CD4-positive, alpha-beta memory T cell (primary cell): ENCODE results near the gene ANO10. TPM values are rescaled to one million over a fixed set of nuclear protein-coding genes. Genes with fewer than 3 reads are reported as not detected.
"Not testable (repeated sequence)": the region's sequence is repeated elsewhere in the genome, so short reads cannot be mapped to it uniquely, and the experiment has no call there.

Experiments
- CTCF ChIA-PET: fragments of 350-600 bp; sonication (Branson Sonifier 250); formaldehyde crosslinking; loops from one replicate; lab custom pipeline; 2021; ENCODE audit warnings: inconsistent platforms; ENCODE audit not compliant: partially characterized antibody; lab: Charles Lee
- POLR2A ChIA-PET: fragments of 350-600 bp; sonication (Branson Sonifier 250); formaldehyde crosslinking; loops from one replicate; lab custom pipeline; 2021; ENCODE audit not compliant: partially characterized antibody; lab: Charles Lee
- DNase-seq, 5 donors: peaks; one replicate each; pipeline versions ENCODE4 v3.0.0 to v3.0.0-alpha.2; 2020 to 2022; ENCODE audit warnings: mixed read lengths in 1 of 5
- H3K27ac ChIP-seq: one replicate; pipeline ENCODE4 v1.7.0; 2013; ENCODE audit warnings: low read depth, low read length
- H3K27me3 ChIP-seq: 2 replicates; pipeline ENCODE4 v1.7.0; 2013; ENCODE audit warnings: mild to moderate bottlenecking, low read length, moderate library complexity; ENCODE audit not compliant: insufficient read depth
- H3K36me3 ChIP-seq: 2 replicates; pipeline ENCODE4 v1.7.0; 2013; ENCODE audit warnings: mild to moderate bottlenecking, low read length, moderate library complexity; ENCODE audit not compliant: insufficient read depth
- H3K4me1 ChIP-seq: 2 replicates; pipeline ENCODE4 v1.7.0; 2013; ENCODE audit warnings: mild to moderate bottlenecking, low read length, moderate library complexity; ENCODE audit not compliant: insufficient read depth
- H3K4me3 ChIP-seq, 2 donors: one replicate each; pipeline ENCODE4 v1.7.0; 2013; ENCODE audit warnings: low read length in 2 of 2, mild to moderate bottlenecking in 1 of 2
- H3K9me3 ChIP-seq, 2 donors: one replicate each; pipeline ENCODE4 v1.7.0; 2013; ENCODE audit warnings: low read length in 2 of 2, control low read depth in 1 of 2; ENCODE audit not compliant: control insufficient read depth in 1 of 2
- H3K27ac Mint-ChIP-seq, 7 donors: one replicate each; pipeline ENCODE4 v1.8.0; 2020 to 2021; ENCODE audit warnings: mixed read lengths in 7 of 7, mild to moderate bottlenecking in 6 of 7, inconsistent platforms in 3 of 7, moderate library complexity in 3 of 7
- H3K27me3 Mint-ChIP-seq, 2 donors: one replicate each; pipeline ENCODE4 v1.8.0; 2020 to 2021; ENCODE audit warnings: mixed read lengths in 2 of 2
- H3K36me3 Mint-ChIP-seq, 2 donors: one replicate each; pipeline ENCODE4 v1.8.0; 2020 to 2021; ENCODE audit warnings: mixed read lengths in 2 of 2, inconsistent platforms in 1 of 2, mild to moderate bottlenecking in 1 of 2
- H3K4me1 Mint-ChIP-seq, 4 donors: one replicate each; pipeline ENCODE4 v1.8.0; 2020 to 2021; ENCODE audit warnings: mixed read lengths in 4 of 4, mild to moderate bottlenecking in 1 of 4
- H3K4me3 Mint-ChIP-seq, 8 donors: one replicate each; pipeline ENCODE4 v1.8.0; 2020 to 2021; ENCODE audit warnings: mixed read lengths in 8 of 8, mild to moderate bottlenecking in 7 of 8, moderate library complexity in 6 of 8, inconsistent platforms in 3 of 8
- H3K9me3 Mint-ChIP-seq, 8 donors: one replicate each; pipeline ENCODE4 v1.8.0; 2020 to 2021; ENCODE audit warnings: mixed read lengths in 8 of 8, mild to moderate bottlenecking in 5 of 8, inconsistent platforms in 3 of 8, moderate library complexity in 1 of 8
- intact Hi-C: fragments of 100-400 bp; cut with micrococcal nuclease; formaldehyde crosslinking; loops from one replicate; pipeline ENCODE4 v1.15.1; 2023
- polyA plus RNA-seq, 2 donors: library from polyadenylated mRNA; unstranded; fragments of 300-500 nt; fragmentation: Illumina TruSeq; gene quantifications; one replicate each; pipeline ENCODE4 v1.2.3, GENCODE V29; 2021
- total RNA-seq, 2 experiments: library from RNA; stranded (reverse); gene quantifications; one replicate each; pipeline ENCODE4 v1.2.3, GENCODE V29; 2021

Gene ANO10
- total and polyA plus RNA-seq, 4 experiments from 2014 or later = 8.6 to 9.9 (median 9.6) TPM

DNA sequence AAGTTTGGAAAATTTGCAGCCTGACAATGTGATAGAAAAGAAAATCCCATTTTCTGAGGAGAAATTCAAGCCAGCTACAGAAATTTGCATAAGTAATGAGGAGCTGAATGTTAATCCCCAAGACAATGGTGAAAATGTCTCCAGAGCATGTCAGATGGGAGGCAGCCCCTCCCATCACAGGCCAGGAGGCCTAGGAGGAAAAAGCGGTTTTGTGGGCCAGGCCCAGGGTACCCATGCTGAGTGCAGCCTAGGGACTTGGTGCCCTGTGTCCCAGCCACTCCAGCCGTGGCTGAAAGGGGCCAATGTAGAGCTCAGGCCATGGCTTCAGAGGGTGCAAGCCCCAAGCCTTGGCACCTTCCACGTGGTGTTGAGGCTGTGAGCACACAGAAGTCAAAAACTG lies 159.2 kb downstream of the ANO10 start:
- not testable (repeated sequence) for H3K27ac Mint-ChIP-seq
- CTCF ChIA-PET = interaction anchor here (1.2 to 1.3 kb wide), 3 partner anchors 15 to 85 kb away, joined by 3 to 4 read pairs (median 4); no protein-coding TSS in a partner anchor

DNA sequence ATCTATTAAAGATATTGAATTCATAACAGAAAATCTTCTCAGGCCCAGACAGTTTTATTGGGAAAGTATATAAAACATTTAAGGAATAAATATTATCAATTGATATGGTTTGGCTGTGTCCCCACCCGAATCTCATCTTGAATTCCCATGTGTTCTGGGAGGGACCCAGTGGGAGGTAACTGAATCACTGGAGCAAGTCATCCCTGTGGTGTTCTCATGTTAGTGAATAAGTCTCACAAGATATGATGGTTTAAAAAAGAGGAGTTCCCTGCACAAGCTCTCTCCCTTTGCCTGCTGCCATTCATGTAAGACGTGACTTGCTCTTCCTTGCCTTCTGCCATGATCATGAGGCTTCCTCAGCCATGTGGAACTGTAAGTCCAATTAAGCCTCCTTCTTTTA lies 160.5 kb downstream of the ANO10 start:
- Mint-ChIP-seq H3K9me3 (peaks cover 0 to 16% (median 3%) of the 10 kb centered on the region in 8 donors), H3K27ac (no peak overlapping the region), H3K4me1 (peaks cover 3 to 10% (median 6%) of the 10 kb centered on the region in 4 donors), H3K36me3 (peaks cover 0 to 32% of the 10 kb centered on the region in 2 donors), H3K4me3 (no peak overlapping the region), H3K27me3 (no peaks in the 10 kb centered on the region)
- Histone ChIP-seq H3K27me3 (no peaks in the 10 kb centered on the region), H3K4me1 (no peaks in the 10 kb centered on the region), H3K9me3 (no peaks in the 10 kb centered on the region), H3K36me3 (no peaks in the 10 kb centered on the region), H3K4me3 (no peak overlapping the region), H3K27ac (no peak overlapping the region)
- intact Hi-C loops = no loop called here
- CTCF ChIA-PET = no interaction called here
- POLR2A ChIA-PET = no interaction called here
- DNase-seq = no peak

More for the DNA sequence above, 159.2 kb downstream of the ANO10 start:
- H3K4me1 Mint-ChIP-seq, H3K36me3 ChIP-seq, H3K27ac ChIP-seq, H3K27me3 ChIP-seq, DNase-seq, POLR2A ChIA-PET, H3K9me3 ChIP-seq, H3K4me3 Mint-ChIP-seq, H3K27me3 Mint-ChIP-seq, H3K4me1 ChIP-seq, H3K4me3 ChIP-seq, intact Hi-C loops: not testable (repeated sequence)
- Mint-ChIP-seq H3K9me3 (peaks cover 0 to 16% (median 3%) of the 10 kb centered on the region in 8 donors), H3K36me3 (peaks cover 0 to 32% of the 10 kb centered on the region in 2 donors)

DNA sequence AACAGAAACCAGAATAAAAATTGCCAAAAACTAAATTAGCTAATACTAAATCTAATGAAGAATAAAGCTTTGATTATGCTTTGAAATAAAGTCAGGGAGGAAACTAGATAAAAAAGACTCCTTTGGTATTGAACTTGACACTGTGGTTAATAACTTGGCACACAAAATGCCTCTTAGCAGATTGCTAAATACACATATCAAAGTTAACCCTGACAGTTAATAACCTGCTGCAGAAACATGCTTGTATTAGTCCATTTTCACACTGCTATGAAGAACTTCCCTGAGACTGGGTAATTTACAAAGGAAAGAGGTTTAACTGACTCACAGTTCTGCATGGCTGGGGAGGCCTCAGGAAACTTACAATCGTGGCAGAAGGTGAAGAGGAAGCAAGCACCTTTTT lies 164.8 kb downstream of the ANO10 start:
- H3K27me3 ChIP-seq, H3K27ac ChIP-seq, DNase-seq, H3K27me3 Mint-ChIP-seq, H3K9me3 ChIP-seq, H3K4me3 ChIP-seq, H3K4me1 ChIP-seq, H3K4me3 Mint-ChIP-seq, H3K9me3 Mint-ChIP-seq, H3K36me3 ChIP-seq, intact Hi-C loops: not testable (repeated sequence)
- POLR2A ChIA-PET = interaction anchor here (1.0 kb wide), 1 partner anchor 68 kb away, joined by 3 read pairs; no protein-coding TSS in a partner anchor
- peaks cover 3 to 10% (median 6%) of the 10 kb centered on the region in 4 donors for H3K4me1 Mint-ChIP-seq
- CTCF ChIA-PET = interaction anchor here (1.7 kb wide), 1 partner anchor 27 kb away, joined by 4 read pairs; no protein-coding TSS in a partner anchor
- H3K27ac Mint-ChIP-seq = peak overlapping the region in 3 of 7 donors; percentile 25 to 51 (median 37)
- H3K36me3 Mint-ChIP-seq = peaks cover 0 to 20% of the 10 kb centered on the region in 2 donors

DNA sequence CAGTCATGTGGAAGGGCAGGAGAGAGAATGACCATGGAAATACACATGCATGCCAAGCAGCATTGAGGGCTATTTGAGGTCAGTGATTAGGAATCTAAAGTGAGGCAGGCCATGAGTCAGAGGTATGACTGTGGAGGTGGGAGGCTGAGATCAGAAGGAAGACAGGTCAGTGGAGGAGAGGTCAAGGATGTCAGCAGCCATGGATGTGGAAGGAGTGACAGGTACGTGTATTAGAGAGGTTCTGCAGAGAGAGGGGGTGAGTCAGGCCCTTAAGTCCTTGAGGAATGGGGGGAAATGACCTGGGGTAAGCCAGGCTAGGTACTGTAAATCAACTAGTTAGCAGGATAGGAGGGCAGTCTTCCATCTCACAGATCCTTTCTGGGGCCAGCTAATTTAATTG lies 166.6 kb downstream of the ANO10 start:
- no peak overlapping the region for H3K27ac ChIP-seq
- Mint-ChIP-seq H3K4me1 (peaks cover 3 to 10% (median 6%) of the 10 kb centered on the region in 4 donors), H3K27ac (no peak overlapping the region), H3K27me3 (no peaks in the 10 kb centered on the region), H3K9me3 (no peaks in the 10 kb centered on the region), H3K4me3 (no peak overlapping the region), H3K36me3 (peaks cover 0 to 9% of the 10 kb centered on the region in 2 donors)
- POLR2A ChIA-PET = no interaction called here
- H3K4me1 ChIP-seq = no peaks in the 10 kb centered on the region
- no peaks in the 10 kb centered on the region for H3K9me3 ChIP-seq
- no peak overlapping the region for H3K4me3 ChIP-seq
- H3K27me3 ChIP-seq = no peaks in the 10 kb centered on the region
- intact Hi-C loops = no loop called here
- CTCF ChIA-PET = no interaction called here
- H3K36me3 ChIP-seq = no peaks in the 10 kb centered on the region
- no peak for DNase-seq

DNA sequence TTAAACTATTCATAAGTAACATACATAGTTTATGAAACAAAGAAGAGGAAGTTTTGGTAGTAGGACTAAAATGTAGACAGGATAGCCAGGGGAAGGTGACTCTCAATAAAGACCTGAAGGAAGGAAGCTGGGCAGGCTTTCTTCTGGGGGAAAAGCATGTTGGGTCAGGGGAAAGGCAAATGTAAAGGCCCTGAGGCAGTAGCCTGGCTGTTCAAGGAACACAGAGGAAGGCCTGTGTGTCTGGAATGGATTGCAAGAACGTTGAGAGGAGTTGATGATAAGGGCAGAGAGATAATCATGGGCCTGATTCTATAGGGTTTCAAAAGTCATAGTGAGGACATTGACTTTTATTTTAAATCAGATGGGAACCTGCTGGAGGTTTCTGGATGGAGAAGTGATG lies 167.8 kb downstream of the ANO10 start:
- Mint-ChIP-seq H3K4me1 (peaks cover 3 to 10% (median 6%) of the 10 kb centered on the region in 4 donors), H3K9me3 (no peaks in the 10 kb centered on the region), H3K4me3 (no peak overlapping the region), H3K27ac (no peak overlapping the region), H3K27me3 (no peaks in the 10 kb centered on the region), H3K36me3 (no peaks in the 10 kb centered on the region)
- no peak for DNase-seq
- ChIA-PET POLR2A (no interaction called here), CTCF (no interaction called here)
- intact Hi-C loops = no loop called here
- Histone ChIP-seq H3K4me1 (no peaks in the 10 kb centered on the region), H3K9me3 (no peaks in the 10 kb centered on the region), H3K4me3 (no peak overlapping the region), H3K27ac (no peak overlapping the region), H3K27me3 (no peaks in the 10 kb centered on the region), H3K36me3 (no peaks in the 10 kb centered on the region)

DNA sequence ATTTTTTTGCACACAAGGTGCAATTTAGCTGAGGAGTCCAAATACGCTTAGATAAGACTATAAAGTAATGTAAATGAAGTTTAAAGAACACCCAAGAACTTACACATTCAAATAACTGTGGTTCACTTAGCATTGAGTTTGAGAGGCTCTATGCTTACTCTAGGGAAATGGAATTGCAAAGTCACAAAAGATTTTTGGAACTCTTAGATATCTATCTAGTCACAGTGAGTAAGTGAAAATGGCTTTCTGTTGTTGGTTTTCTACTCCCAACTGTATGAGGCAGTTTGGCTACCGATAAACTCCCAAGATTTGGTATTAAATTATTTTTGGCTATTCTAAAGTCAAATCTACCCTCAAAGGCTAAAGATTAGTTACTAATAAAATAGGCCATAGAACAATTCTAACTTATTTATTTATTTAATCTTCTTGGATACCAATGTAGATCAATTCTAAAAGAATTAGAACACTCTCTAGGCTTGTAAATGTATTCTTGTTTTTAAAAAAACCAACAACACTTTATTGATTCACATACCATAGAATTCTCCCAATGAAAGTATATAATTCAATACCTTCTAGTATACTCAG lies 170.0 kb downstream of the ANO10 start:
- Histone ChIP-seq H3K36me3 (no peaks in the 10 kb centered on the region), H3K4me3 (no peak overlapping the region), H3K27me3 (no peaks in the 10 kb centered on the region), H3K4me1 (no peaks in the 10 kb centered on the region), H3K9me3 (no peaks in the 10 kb centered on the region), H3K27ac (no peak overlapping the region)
- POLR2A ChIA-PET = no interaction called here
- DNase-seq = no peak
- H3K4me1 Mint-ChIP-seq = peaks cover 0 to 2% (median under 1%) of the 10 kb centered on the region in 4 donors
- peak overlapping the region in 1 of 7 donors; percentile 54 for H3K27ac Mint-ChIP-seq
- no peaks in the 10 kb centered on the region for H3K27me3 Mint-ChIP-seq
- intact Hi-C loops = no loop called here
- H3K36me3 Mint-ChIP-seq = no peaks in the 10 kb centered on the region
- no peak overlapping the region for H3K4me3 Mint-ChIP-seq
- H3K9me3 Mint-ChIP-seq = peaks cover 0 to 5% (median 0%) of the 10 kb centered on the region in 8 donors
- CTCF ChIA-PET = no interaction called here

DNA sequence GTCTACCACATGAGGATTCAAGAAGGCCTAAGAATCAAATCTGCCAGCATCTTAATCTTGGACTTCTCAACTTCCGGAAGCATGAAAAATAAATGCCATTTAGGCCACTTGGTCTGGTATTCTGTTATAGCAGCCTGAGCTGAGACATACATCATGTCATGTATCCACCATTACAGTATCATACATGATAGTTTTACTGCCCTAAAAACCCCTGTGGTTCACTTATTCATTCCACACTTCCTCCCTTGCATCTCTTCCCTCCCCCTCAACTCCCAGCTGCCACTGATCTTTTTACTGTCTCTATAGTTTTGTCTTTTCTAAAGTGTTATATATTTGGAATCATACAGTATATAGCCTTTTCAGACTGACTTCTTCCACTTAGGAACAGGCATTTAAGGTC lies 173.7 kb downstream of the ANO10 start:
- peak overlapping the region in 1 of 7 donors; percentile 55 for H3K27ac Mint-ChIP-seq
- Histone ChIP-seq H3K9me3 (no peaks in the 10 kb centered on the region), H3K4me3 (no peak overlapping the region), H3K27me3 (no peaks in the 10 kb centered on the region), H3K36me3 (no peaks in the 10 kb centered on the region), H3K27ac (no peak overlapping the region), H3K4me1 (no peaks in the 10 kb centered on the region)
- H3K4me3 Mint-ChIP-seq = no peak overlapping the region
- intact Hi-C loops = no loop called here
- no peak for DNase-seq
- no peaks in the 10 kb centered on the region for H3K27me3 Mint-ChIP-seq
- peaks cover 0 to 5% (median 0%) of the 10 kb centered on the region in 8 donors for H3K9me3 Mint-ChIP-seq
- no peaks in the 10 kb centered on the region for H3K36me3 Mint-ChIP-seq
- H3K4me1 Mint-ChIP-seq = peaks cover 0 to 3% (median 1%) of the 10 kb centered on the region in 4 donors
- CTCF ChIA-PET = interaction anchor here (1.1 kb wide), 1 partner anchor 55 kb away, joined by 4 read pairs; no protein-coding TSS in a partner anchor
- POLR2A ChIA-PET = interaction anchor here (0.7 kb wide), 1 partner anchor 261 kb away, joined by 3 read pairs; no protein-coding TSS in a partner anchor
